GM12878 (cell line): Measurements from ENCODE around the gene SHROOM1.
"Not testable (repeated sequence)": the region's sequence is repeated elsewhere in the genome, so short reads cannot be mapped to it uniquely, and the experiment has no call there.

Experiments used
- CEBPB ChIP-seq, 2 experiments: fragments of 150-350 bp in 1 of 2; IDR thresholded peaks; 2 replicates each; pipeline ENCODE4 v1.6.1; 2012 to 2014; ENCODE audit warnings: low read depth in 2 of 2, low read length in 2 of 2, borderline replicate concordance in 1 of 2, inconsistent platforms in 1 of 2
- CHD2 ChIP-seq: IDR thresholded peaks from 2 replicates; pipeline ENCODE4 v1.6.1; 2011; ENCODE audit warnings: low read depth, low read length, improper control_type of control experiment, borderline replicate concordance
- DPF2 ChIP-seq: fragments of 450-650 bp; IDR thresholded peaks from 2 replicates; pipeline ENCODE4 v1.6.1; 2017; ENCODE audit warnings: mild to moderate bottlenecking
- EZH2 ChIP-seq: IDR thresholded peaks from 2 replicates; pipeline ENCODE4 v1.6.1; 2012; ENCODE audit warnings: low read depth, mild to moderate bottlenecking, control low read depth, inconsistent platforms, low read length, borderline replicate concordance; ENCODE audit not compliant: control insufficient read depth
- JUNB ChIP-seq: IDR thresholded peaks from 2 replicates; pipeline ENCODE4 v1.6.1; 2016; ENCODE audit warnings: antibody characterized with exemption, mild to moderate bottlenecking
- JUND ChIP-seq: IDR thresholded peaks from 2 replicates; pipeline ENCODE4 v1.6.1; 2012; ENCODE audit warnings: low read depth, mild to moderate bottlenecking, low read length, improper control_type of control experiment, moderate library complexity
- POLR2A ChIP-seq: IDR thresholded peaks from 2 replicates; pipeline ENCODE4 v1.6.1; 2011; ENCODE audit warnings: low read depth, mild to moderate bottlenecking, low read length
- YY1 ChIP-seq: IDR thresholded peaks from 2 replicates; pipeline ENCODE4 v1.6.1; 2011; ENCODE audit warnings: low read depth, mild to moderate bottlenecking, low read length
- TF ChIP-seq, protein P1 (sequence below), 3 experiments: IDR thresholded peaks in 2 of 3; conservative IDR thresholded peaks in 1 of 3; 2 replicates each; pipeline ENCODE4 v1.5.1; 2011; ENCODE audit warnings: low read depth in 3 of 3, low read length in 3 of 3, mild to moderate bottlenecking in 3 of 3, control low read depth in 2 of 3, moderate library complexity in 2 of 3, inconsistent platforms in 1 of 3, mixed read lengths in 1 of 3; ENCODE audit not compliant: control insufficient read depth in 2 of 3, insufficient read depth in 1 of 3; ENCODE audit errors: extremely low read depth in 1 of 3
- TF ChIP-seq, protein P2 (sequence below): fragments of 450-650 bp; IDR thresholded peaks from 2 replicates; pipeline ENCODE4 v1.6.1; 2017; ENCODE audit warnings: antibody characterized with exemption, mild to moderate bottlenecking, moderate library complexity
- TF ChIP-seq, protein P3 (sequence below): IDR thresholded peaks from 2 replicates; pipeline ENCODE4 v1.6.1; 2012; ENCODE audit warnings: mild to moderate bottlenecking, low read depth, low read length
- TF ChIP-seq, protein P4 (sequence below): fragments of 450-650 bp; IDR thresholded peaks from 2 replicates; pipeline ENCODE4 v1.6.1; 2018; ENCODE audit warnings: borderline replicate concordance, mild to moderate bottlenecking; ENCODE audit not compliant: partially characterized antibody
- TF ChIP-seq, protein P5 (sequence below): IDR thresholded peaks from 2 replicates; pipeline ENCODE4 v1.6.1; 2012; ENCODE audit warnings: low read length, inconsistent platforms

DNA sequence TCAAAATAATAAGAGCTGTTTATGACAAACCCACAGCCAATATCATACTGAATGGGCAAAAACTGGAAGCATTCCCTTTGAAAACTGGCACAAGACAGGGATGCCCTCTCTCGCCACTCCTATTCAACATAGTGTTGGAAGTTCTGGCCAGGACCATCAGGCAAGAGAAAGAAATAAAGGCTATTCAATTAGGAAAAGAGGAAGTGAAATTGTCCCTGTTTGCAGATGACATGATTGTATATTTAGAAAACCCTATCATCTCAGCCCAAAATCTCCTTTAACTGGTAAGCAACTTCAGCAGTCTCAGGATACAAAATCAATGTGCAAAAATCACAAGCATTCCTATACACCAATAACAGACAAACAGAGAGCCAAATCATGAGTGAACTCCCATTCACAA is 26.2 kb downstream of the SHROOM1 start:
- TF ChIP-seq, protein P1, sequence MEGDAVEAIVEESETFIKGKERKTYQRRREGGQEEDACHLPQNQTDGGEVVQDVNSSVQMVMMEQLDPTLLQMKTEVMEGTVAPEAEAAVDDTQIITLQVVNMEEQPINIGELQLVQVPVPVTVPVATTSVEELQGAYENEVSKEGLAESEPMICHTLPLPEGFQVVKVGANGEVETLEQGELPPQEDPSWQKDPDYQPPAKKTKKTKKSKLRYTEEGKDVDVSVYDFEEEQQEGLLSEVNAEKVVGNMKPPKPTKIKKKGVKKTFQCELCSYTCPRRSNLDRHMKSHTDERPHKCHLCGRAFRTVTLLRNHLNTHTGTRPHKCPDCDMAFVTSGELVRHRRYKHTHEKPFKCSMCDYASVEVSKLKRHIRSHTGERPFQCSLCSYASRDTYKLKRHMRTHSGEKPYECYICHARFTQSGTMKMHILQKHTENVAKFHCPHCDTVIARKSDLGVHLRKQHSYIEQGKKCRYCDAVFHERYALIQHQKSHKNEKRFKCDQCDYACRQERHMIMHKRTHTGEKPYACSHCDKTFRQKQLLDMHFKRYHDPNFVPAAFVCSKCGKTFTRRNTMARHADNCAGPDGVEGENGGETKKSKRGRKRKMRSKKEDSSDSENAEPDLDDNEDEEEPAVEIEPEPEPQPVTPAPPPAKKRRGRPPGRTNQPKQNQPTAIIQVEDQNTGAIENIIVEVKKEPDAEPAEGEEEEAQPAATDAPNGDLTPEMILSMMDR (IDR thresholded peaks at IDR 0.05 in 2 of 3, conservative IDR thresholded peaks at IDR 0.05 in 1 of 3; ENCODE audit: control insufficient read depth in 2 of 3, extremely low read depth in 1 of 3, insufficient read depth in 1 of 3, low read depth in 3 of 3, low read length in 3 of 3) = not testable (repeated sequence)
- not testable (repeated sequence) for TF ChIP-seq CEBPB (IDR thresholded peaks at IDR 0.05; ENCODE audit: borderline replicate concordance in 1 of 2, low read depth in 2 of 2, low read length in 2 of 2); POLR2A; CHD2; JUND; YY1; JUNB; EZH2
- TF ChIP-seq, protein P2, sequence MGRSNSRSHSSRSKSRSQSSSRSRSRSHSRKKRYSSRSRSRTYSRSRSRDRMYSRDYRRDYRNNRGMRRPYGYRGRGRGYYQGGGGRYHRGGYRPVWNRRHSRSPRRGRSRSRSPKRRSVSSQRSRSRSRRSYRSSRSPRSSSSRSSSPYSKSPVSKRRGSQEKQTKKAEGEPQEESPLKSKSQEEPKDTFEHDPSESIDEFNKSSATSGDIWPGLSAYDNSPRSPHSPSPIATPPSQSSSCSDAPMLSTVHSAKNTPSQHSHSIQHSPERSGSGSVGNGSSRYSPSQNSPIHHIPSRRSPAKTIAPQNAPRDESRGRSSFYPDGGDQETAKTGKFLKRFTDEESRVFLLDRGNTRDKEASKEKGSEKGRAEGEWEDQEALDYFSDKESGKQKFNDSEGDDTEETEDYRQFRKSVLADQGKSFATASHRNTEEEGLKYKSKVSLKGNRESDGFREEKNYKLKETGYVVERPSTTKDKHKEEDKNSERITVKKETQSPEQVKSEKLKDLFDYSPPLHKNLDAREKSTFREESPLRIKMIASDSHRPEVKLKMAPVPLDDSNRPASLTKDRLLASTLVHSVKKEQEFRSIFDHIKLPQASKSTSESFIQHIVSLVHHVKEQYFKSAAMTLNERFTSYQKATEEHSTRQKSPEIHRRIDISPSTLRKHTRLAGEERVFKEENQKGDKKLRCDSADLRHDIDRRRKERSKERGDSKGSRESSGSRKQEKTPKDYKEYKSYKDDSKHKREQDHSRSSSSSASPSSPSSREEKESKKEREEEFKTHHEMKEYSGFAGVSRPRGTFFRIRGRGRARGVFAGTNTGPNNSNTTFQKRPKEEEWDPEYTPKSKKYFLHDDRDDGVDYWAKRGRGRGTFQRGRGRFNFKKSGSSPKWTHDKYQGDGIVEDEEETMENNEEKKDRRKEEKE = not testable (repeated sequence)
- TF ChIP-seq DPF2 = 0 out of 2 replicates have a peak, but pooled peaks have one; percentile 36
- TF ChIP-seq, protein P3, sequence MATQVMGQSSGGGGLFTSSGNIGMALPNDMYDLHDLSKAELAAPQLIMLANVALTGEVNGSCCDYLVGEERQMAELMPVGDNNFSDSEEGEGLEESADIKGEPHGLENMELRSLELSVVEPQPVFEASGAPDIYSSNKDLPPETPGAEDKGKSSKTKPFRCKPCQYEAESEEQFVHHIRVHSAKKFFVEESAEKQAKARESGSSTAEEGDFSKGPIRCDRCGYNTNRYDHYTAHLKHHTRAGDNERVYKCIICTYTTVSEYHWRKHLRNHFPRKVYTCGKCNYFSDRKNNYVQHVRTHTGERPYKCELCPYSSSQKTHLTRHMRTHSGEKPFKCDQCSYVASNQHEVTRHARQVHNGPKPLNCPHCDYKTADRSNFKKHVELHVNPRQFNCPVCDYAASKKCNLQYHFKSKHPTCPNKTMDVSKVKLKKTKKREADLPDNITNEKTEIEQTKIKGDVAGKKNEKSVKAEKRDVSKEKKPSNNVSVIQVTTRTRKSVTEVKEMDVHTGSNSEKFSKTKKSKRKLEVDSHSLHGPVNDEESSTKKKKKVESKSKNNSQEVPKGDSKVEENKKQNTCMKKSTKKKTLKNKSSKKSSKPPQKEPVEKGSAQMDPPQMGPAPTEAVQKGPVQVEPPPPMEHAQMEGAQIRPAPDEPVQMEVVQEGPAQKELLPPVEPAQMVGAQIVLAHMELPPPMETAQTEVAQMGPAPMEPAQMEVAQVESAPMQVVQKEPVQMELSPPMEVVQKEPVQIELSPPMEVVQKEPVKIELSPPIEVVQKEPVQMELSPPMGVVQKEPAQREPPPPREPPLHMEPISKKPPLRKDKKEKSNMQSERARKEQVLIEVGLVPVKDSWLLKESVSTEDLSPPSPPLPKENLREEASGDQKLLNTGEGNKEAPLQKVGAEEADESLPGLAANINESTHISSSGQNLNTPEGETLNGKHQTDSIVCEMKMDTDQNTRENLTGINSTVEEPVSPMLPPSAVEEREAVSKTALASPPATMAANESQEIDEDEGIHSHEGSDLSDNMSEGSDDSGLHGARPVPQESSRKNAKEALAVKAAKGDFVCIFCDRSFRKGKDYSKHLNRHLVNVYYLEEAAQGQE = not testable (repeated sequence)
- TF ChIP-seq, protein P4, sequence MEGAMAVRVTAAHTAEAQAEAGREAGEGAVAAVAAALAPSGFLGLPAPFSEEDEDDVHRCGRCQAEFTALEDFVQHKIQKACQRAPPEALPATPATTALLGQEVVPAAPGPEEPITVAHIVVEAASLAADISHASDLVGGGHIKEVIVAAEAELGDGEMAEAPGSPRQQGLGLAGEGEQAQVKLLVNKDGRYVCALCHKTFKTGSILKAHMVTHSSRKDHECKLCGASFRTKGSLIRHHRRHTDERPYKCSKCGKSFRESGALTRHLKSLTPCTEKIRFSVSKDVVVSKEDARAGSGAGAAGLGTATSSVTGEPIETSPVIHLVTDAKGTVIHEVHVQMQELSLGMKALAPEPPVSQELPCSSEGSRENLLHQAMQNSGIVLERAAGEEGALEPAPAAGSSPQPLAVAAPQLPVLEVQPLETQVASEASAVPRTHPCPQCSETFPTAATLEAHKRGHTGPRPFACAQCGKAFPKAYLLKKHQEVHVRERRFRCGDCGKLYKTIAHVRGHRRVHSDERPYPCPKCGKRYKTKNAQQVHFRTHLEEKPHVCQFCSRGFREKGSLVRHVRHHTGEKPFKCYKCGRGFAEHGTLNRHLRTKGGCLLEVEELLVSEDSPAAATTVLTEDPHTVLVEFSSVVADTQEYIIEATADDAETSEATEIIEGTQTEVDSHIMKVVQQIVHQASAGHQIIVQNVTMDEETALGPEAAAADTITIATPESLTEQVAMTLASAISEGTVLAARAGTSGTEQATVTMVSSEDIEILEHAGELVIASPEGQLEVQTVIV = not testable (repeated sequence)
- TF ChIP-seq, protein P5, sequence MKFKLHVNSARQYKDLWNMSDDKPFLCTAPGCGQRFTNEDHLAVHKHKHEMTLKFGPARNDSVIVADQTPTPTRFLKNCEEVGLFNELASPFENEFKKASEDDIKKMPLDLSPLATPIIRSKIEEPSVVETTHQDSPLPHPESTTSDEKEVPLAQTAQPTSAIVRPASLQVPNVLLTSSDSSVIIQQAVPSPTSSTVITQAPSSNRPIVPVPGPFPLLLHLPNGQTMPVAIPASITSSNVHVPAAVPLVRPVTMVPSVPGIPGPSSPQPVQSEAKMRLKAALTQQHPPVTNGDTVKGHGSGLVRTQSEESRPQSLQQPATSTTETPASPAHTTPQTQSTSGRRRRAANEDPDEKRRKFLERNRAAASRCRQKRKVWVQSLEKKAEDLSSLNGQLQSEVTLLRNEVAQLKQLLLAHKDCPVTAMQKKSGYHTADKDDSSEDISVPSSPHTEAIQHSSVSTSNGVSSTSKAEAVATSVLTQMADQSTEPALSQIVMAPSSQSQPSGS = not testable (repeated sequence)
